ENCODE data around the gene GGNBP2. TPM values are rescaled to one million over a fixed set of nuclear protein-coding genes. Genes with fewer than 3 reads are reported as not detected.
A peak's percentile ranks its signal among the peaks of the same experiment; 100 is the strongest.

Gene GGNBP2
- total RNA-seq, 1 donor from 2014 or later = 88.2 TPM

DNA sequence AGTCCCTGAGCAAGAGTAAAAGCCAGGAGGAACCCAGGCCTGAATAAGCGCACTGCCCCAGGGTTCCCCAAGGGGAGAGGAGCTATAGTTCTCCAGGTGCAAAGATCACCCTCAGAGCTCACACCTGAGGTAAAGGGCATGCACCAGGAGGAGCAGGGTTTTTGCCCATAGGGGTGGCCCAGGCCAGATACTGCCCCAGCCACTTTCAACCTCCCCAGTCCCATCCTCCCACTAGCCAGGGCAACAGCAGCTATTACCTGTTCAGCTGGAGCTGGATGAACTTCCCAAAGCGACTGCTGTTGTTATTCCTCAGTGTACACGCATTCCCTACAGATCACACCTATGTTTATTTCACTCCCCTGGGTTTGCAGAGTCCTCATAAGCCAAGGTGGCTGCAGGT is 29.9 kb upstream of the GGNBP2 start:
- no peak for DNase-seq (ENCODE audit: low read depth)

DNA sequence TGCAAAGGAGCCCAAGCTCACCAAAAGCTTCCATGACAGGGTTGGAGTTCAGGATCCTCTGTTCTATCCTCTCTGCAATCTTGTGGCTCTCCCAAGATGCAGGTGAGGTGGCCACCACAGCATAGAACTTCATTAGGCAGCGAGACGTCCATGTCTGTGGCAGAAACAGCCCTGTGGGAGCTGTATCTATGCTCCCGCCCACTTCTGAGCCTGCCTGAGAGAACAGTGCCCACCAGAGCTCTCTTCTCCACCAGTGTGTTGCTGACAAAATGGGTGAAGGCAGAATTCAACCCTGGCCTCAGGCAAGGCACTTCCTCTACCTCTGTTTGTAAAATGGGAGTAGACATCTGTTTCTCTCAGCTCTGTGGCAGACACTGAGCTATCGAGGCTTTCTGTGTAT is 28.9 kb upstream of the GGNBP2 start:
- no peak for DNase-seq (ENCODE audit: low read depth)

DNA sequence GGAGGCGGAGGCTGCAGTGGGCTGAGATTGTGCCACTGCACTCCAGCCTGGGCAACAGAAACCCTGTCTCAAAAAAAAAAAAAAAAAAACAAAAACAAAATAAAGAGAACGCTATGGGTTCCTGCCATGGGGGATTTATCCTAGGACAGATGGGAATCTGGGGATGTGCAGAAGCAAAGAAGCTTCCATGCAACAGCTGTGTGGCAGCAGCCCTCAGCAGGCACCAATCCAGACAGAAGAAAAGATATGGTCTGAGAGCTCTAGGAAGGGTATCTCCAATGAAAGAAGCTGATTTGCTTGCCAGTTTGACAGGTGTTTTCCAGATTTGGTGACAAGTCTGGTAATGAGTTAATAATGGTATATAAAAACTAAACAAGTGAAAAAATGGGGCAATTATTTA is 21.6 kb upstream of the GGNBP2 start:
- DNase-seq (ENCODE audit: low read depth) = no peak

DNA sequence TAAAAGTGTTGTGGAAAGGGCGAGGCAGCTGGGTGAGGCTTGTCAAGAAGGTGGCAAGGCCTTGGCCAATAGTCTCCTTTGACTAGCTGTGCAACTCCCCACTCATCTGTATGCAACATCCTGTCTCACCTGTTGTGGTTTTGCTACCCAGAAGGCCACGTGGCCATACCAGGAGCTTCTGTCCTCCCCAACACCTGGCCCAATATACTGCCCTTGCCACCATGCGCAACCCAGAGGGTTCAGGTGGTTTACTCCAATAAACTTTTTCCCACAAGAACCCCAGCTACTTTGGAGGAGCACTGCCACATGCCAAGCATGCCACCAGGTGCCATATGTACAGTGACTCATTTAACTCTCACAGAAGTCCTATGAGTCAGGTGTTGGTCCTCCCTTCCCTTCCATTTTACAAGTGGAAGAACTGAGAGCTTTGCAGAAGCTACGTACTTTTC is 20.3 kb upstream of the GGNBP2 start:
- peak; percentile 23 for DNase-seq (ENCODE audit: low read depth)

DNA sequence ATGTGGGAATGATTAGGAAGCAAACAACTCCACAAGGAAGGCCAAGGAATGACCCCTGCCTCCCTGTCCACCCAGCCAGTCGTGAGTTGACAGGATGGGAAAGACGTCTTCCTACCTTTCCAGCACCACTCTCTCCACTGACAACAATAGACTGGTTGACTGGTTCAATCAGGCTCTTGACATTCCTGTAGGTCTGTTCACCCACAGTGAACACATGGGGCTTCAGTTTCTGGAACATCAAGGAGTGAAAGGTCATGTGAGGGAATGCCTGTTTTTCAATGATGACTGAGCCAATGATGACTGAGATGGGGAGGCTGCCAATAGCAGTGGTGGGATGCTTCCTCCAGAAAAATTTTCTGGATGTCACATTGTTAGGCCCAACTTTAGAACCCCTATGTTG is 19.6 kb upstream of the GGNBP2 start:
- no peak for DNase-seq (ENCODE audit: low read depth)

DNA sequence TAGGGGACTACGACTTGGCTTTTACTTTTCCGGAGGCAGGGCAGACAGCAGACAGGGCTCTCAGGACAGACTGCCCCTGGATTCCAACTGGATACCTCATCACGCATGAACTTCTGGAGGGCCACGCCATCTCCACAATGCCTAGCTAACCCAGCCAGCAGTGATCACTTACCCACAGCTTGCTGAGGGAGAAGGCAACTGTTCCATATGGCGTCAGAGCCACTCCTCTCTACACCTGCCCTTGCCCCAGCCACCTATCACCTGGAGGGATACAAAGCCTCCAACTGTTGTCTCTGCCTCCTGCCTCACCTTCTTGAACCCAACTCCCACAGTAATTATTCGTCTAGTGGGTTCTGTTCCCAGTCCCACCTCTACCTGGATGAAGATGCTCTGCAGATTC is 18.8 kb upstream of the GGNBP2 start:
- DNase-seq (ENCODE audit: low read depth) = no peak

DNA sequence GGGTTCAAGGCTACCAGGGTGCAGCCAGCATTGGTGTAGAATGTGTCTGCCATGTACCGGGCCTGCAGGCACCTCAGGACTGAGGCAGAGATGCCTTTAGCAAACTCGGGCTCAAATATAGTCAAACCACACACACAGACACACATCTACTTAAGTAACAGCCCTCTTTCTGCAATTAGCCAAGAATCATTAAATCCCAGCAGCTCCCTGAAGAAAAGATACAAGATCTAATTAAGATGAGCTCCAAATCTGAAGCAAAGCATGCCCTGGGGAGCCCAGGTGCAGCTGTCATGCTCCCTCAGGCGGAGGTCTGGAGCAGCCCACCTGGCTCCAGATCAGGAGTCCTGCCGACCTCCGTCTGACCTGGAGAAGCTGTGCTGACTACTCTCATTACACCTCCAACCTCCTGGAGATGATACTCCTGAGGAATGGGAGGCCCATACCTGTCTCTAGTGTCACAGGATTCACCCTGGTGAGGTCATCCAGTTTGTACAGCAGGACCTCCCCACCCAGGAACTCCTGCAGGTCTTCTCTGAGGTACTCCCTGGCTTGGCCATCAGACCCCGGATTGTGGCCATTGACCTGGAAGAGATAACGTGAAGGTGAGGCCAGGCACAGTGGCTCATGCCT is 17.0 kb upstream of the GGNBP2 start:
- DNase-seq (ENCODE audit: low read depth) = no peak

DNA sequence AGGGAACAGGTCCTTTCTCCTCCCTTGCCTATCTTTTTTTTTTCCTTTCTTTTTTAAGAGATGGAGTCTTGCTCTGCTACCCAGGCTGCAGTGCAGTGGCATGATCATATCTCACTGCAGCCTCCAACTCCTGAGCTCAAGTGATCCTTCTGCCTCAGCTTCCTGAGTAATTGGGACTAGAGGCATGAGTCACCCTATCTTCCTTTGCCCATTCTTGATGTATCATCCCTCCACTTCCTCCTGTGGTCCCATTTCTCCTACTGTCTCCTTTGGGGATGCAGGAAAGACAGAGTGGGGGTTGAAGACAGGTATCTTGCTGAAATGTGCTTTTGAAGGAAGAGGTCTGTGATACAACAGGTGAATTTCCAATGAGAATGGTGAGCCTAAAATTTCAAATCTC is 15.6 kb upstream of the GGNBP2 start:
- DNase-seq (ENCODE audit: low read depth) = peak; percentile 29

DNA sequence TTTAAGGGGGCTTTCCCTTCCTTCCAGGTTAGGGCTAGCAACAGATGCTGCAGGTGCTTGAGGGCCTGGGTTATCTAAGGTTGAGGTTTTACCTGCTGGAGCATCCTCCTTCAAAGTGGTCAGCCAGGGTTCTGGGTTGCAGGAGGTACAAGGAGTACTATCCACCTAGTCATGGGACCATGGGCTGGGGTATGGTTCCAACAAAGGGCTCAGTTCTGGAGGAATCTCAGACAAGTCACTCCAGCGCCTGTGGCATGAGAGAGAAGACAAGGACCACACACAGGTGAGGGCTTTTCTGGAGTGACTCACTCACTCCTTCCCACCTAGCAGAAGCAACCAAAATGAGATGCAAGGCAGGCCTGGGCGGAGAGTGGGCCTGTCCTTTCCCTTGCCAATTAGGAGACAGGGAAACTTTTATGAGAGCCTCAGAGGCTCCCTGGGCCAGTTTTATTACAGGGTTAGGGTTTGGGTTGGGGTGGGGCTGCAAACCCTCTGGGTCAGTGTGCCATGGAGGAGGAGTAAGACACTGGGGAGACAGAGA is 12.2 kb upstream of the GGNBP2 start:
- no peak for DNase-seq (ENCODE audit: low read depth)

DNA sequence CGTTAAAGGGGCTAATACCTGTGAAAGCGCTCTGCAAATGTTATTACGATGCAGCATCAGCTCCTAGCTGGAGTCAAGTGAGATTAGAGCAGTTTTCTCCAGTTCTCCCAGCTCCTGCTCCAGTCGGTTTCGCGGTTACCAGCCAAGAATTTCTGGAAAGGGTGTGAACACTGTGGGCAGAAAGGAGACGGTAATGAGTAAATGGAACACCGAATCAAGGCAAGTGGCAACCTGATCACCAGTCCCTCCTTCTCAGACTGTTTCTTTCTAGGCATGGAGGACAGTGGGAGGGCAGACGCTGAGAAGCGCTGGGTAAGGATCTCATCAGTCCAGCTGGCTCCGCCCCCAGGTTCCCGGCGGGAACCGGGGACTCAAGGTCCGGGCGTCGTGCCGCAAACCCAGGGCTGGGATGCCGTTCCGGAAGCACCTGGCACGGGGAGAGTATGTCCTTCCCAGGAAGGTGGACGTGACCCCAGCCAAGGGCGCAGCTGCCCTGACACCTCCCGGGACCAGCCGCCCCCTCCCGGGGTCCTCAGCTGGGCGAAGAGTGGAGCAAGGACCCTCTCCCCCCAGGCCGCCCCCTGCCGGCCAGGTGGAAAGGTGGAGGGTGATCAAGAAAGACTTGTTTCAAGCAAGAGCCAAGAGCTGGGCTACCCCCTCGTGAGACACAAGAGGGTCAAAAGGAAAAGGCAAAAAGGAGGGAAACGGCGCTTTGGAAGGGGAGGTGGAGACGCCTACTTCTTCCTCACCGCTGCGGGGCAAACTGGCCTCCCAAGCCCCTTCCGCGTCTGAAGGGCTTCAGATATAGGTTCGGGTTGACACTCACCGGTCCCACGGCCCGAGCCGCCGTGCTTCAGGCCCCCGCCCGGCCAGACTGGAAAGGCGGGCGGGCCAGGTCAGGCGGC is 10.5 kb upstream of the GGNBP2 start:
- peak; percentile 83 for DNase-seq (ENCODE audit: low read depth)

DNA sequence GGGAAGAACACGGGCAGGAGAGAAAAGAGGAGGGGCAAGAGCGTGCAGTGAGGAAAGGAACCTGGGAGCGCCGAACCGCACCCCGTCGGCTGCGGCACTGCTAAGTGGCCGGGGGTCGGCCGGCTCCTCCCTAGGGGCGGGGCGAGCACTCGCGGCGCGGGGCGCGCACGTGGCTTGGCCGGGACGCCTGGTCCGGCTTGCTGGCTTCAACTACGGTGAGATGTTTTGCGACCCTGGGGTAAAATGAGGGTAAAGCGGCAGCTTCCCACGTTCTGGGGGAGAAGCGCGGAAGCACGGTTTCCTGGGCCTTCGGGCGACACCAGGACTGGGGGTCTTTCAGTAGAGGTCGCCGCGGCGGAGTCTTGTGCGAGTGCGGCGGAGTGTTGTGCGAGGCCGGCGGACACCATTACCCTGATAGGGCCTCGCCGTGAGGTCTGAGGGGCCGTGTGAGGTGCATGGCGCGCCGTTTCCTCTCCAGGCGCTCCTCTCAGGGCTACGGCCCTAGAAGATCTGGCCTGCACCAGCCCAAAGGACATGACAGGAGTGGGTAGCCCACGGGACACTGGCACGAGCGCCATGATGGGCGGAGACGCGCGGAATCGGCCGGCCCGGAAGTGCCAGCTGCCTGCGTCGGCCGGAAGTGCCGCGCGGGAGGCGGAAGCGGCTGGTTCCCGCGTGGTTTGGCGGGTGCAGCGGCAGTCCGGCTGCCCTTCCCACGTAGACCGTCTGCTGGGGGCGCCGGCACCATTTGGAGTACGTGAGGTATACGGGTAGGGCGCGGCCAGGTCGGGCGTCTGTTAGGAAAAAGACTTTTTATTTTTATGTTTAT is 9.7 kb upstream of the GGNBP2 start, which contains the start of the genes MYO19 and PIGW:
Gene MYO19 (minus strand): TSS at position 29 of the 829 bp plus-strand sequence. CDS start 2,330 bp downstream, outside the sequence.
Gene PIGW (plus strand): TSS at position 148 of the 829 bp plus-strand sequence. CDS start 2,115 bp downstream, outside the sequence.
- DNase-seq (ENCODE audit: low read depth) = peak; percentile 73

DNA sequence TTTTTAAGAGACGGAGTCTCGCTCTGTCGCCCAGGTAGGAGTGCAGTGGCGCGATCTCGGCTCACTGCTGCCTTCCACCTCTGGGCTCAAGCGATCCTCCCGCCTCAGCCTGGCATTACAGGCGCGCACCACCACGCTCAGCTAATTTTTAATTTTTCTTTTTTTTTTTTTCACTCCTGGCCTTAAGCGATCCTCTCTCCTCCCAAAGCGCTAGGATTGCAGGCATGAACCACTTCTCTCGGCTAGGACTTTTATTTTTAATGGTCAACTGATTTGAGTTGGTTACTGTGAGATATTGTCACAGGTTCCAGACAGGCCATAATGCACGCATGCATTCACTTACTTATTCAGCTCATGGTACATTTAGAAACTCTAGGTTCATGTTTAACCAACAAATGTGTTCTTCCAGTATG is 9.0 kb upstream of the GGNBP2 start:
- no peak for DNase-seq (ENCODE audit: low read depth)

DNA sequence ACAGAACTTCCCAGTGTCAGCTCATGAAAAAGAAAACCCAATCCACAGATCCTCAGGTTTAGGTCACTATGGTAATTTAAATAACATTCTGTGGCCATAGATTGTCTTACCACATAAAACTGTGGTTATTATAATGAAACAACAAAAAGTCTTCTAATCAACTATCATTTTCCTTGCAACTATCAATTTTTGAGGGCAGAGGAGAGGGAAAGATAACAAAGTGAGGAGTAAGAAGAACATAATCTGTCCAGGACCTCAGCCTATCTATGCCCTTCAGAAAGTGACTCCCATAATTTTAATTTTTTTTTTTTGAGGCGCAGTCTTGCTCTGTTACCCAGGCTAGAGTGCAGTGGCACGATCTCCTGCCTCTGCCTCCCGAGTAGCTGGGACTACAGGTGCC is 4.0 kb upstream of the GGNBP2 start:
- no peak for DNase-seq (ENCODE audit: low read depth)

DNA sequence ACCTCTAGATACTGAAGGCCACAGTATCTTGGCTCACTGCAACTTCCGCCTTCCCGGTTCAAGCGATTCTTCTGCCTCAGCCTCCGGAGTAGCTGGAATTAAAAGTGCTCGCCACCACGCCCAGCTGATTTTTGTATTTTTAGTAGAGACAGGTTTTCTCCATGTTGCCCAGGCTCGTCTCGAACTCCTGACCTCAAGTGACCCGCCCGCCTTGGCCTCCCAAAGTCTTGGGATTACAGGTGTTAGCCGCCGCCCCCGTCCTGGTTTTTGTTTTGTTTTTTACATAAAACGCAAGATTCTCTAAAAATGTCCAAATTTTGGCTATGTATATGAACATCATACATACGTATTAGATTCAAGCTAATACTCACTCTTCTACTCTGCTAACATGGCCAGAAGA is 2.0 kb upstream of the GGNBP2 start:
- no peak for DNase-seq (ENCODE audit: low read depth)

DNA sequence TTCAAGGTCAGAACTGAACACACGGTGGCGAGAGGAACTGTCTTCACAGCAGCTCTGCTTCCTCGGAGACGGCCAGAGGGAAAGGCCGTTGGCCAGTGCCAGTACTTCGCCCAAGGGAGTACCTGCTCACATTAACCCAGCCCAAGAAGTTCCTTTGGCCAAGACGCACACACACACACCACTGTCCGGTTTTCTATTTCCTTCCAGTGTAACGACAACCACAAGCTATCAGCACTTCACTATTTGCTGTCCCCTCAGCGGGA is 744 bp upstream of the GGNBP2 start:
- DNase-seq (ENCODE audit: low read depth) = peak; percentile 64

DNA sequence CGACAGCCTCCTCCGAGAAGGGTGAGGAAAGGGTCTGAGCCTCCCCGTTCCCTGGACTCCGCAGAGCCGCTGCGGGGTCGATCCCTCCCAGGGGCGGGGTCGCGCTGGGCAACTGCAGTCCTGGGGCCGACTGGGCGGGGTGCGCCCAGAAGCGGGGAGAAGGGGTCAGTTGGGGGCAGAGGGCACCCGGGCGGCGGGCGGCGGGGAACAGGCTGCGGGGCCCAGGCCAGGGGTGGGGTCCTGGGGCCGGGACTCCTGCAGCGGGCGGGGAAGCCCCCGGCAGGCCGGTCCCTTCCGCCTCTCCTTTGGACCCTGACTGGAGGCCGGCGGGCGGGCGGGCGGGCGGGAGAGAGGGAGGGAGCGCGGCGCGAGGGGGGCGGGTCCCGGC is 352 bp downstream of the GGNBP2 start:
- no peak for DNase-seq (ENCODE audit: low read depth)

DNA sequence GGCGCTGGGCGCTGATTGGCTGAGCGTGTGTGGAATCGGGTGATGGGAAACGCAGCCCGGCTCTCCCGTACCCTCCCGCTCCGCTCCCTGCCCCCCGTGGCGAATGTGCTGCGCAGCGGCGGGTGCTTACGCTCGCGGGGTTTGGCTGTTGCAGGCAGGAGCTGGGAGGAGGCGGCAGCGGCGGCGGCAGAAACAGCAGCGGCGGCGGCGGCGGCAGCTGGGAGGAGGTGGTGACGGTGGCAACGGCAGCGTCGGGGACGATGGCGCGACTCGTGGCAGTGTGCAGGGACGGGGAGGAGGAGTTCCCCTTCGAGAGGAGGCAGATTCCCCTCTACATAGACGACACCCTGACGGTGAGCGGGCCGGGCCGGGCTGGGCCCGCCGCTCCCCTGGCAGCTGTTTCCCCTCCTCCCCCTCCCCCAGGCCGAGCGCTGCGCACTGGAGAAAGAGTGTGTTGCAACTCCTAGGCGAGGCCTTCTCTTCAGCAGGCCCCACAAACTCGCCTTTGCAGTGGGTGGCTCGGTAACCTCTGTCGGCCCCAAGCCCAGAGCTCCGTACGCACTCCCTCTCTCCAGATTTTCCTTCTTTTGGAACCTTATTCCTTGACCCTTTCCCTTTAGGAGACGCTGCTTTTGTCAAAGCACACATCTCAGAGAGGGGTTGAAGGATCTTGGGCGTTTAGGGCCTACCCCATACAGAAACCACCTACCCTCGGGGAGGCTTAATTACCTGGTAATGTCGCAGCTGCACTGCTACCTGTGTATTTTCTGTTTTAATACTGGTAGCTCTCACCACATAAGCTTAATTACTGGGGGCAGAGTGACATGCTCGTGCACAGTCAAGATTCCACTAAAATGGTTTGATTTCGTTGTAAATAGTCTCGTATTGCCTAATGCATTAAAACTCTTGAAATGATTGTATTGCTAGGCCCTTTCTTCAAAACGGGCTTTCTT is 1.0 kb downstream of the GGNBP2 start:
- DNase-seq (ENCODE audit: low read depth) = peak; percentile 82

DNA sequence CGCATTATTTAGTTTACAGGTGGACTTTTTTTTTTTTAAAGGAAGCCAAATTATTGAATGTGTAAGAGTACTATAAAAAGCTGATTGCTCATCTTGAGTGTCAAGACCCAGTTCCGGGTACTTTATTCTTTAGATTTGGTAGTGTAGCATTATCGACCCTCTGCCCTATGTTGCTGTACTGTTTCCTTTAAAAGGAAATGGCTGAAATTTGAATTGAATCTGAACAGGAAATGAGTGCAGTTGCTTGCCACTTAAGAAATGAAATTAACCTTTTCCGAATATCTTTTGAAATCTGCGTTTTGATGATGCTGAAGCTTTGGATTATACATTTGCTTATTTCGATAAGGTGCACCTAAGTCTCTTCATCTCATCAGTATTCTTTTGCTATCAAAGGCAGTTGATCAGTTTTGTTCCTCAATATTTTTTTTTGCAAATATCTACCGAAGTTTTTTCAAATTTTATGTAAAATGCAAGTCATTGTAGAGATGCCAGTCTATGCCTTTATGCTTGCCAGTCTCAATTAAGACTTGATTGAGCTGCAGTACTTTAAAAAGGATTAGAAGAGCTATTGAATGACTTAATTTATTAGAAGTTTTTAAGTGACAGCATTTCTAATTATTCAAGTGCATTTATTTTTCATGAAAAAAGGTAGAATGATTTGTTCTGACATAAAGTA is 1.8 kb downstream of the GGNBP2 start:
- DNase-seq (ENCODE audit: low read depth) = no peak

DNA sequence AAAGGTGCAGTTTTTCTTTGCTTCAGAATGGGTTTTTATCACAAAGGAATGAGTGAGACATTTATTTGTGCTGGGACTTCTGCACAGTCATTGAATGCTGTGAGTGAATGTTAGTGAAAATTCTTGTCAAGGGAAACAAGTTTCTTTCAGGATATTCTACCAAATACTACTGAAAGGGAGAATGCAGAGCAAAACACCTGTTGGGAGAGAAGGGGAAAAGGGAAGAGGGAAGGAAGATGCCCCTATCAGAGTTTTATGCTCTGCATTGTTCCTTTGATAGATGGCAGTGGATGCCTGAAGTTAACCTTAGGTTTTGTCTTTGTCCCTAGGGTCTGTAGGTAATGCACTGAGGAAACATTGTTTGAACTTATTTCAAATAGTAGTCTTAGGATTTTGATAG is 3.1 kb downstream of the GGNBP2 start:
- no peak for DNase-seq (ENCODE audit: low read depth)
